D341Med (cell line): ENCODE data around the gene FRK.
"Not testable (repeated sequence)": the region's sequence is repeated elsewhere in the genome, so short reads cannot be mapped to it uniquely, and the experiment has no call there.

Experiments used
- DNase-seq: peaks from one replicate; pipeline ENCODE4 v3.0.0; 2012; ENCODE audit warnings: low spot score

FRK gene, protein sequence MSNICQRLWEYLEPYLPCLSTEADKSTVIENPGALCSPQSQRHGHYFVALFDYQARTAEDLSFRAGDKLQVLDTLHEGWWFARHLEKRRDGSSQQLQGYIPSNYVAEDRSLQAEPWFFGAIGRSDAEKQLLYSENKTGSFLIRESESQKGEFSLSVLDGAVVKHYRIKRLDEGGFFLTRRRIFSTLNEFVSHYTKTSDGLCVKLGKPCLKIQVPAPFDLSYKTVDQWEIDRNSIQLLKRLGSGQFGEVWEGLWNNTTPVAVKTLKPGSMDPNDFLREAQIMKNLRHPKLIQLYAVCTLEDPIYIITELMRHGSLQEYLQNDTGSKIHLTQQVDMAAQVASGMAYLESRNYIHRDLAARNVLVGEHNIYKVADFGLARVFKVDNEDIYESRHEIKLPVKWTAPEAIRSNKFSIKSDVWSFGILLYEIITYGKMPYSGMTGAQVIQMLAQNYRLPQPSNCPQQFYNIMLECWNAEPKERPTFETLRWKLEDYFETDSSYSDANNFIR

DNA sequence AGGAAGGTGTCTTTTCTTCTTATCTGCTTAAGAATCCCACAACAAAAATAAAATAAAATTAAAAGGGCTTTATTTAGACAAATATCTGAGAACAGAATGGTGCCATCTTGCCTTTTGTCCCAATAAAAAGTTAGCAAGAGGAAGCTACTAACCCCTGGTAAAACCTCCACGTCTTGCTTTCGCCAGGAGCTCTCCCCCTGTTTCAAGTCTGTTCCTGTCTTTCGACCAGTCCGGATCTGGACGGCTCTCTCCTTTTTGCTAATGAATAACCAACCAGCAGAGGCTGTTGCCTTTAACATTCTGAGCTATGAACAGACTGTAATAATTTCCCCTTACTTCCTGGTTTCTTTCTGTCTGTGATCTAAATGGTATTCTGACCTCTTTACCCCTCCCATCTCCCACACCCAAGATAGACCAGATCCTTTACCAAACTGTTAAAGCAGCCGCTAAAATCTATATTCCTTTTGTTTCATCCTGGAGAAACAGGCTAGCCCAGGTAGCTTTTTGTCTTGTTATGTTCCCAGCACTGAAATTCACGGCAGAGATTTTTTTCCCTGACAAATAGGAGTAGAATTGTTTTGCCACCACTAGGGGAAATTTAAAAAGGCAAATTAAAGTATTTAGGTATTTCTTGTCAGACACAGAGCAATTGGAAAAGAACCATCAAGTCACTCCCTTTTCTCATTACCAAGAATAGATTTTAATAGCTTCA lies at the start of gene FRK:
FRK (minus strand) TSS at position 320 of the 712 bp plus-strand sequence. CDS start 580 bp downstream, outside the sequence.
- no peak for DNase-seq

DNA sequence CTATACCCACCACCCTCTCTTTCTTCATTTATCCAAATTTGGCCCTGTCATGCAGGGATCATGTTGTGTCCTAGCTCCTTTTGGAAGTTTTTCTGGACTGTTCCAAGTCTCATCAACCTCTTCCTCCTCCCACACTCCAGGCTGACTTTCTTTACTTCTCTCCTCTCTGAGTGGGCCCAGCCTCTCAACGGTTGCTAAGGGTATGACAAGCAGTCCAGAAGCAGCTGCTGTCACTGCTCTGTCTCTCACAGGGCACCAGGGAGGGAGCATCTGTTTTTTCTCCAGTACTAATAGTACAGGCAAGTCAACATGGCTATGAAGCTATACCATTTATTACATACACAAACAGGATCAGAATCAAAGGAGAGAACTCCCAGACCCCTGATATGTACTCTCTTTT lies 48.1 kb upstream of the FRK start:
- no peak for DNase-seq

DNA sequence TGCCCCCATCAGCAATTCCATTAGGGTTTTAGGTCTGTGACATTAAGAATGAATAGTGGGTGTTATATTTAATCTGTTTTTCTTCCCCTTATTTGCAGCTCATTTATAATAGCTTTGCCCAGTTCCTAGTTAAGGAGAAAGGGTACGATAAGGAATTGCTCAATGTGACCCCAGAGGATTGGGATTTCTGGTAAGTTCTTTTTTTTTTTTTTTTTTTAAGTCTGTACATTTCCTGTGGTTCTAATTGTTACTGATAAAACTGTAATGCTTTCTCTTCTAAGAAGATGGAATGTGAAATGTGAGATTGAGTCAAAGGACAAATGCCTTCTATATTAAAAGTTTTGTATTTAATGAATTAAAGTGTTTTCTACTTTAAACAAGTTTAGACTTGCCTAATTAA lies 45.5 kb upstream of the FRK start:
- no peak for DNase-seq

DNA sequence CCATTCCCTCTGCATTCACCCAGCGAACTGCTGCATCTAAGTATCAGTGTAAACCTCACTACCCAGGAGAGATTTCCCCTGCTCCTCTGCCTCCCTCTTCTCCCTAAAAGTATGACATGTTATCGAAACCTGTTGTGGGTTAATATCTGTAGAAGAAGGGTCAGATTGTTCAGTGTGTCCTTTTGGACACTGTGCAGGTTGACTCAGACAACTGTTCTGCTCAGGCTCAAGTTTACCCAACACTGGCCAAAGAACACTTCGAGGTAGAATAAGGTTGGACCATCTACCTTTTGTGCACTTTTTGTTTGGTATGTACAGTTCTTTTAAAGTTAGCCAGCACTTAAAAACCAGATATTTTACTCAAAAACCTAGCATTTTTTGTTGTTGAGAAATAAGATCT lies 44.6 kb upstream of the FRK start:
- no peak for DNase-seq

DNA sequence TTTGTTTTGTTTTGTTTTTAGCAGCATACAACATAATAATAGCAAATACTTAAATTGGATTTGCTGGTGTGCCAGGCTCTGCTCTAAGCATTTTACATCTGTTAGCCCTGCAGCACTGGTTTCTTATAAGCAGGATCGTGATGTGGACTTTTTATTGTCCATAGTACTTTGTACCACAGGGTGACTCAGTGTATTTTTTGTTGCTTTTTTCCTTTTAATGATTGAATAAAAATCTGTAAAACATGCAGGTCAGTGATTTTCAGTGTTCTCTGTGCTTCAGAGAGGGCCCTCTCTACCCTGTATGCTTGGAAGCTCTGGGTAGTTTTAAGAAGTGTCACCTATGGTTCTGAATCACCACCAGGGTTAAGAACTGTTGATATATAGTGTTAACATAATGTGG lies 43.9 kb upstream of the FRK start:
- DNase-seq: no peak

DNA sequence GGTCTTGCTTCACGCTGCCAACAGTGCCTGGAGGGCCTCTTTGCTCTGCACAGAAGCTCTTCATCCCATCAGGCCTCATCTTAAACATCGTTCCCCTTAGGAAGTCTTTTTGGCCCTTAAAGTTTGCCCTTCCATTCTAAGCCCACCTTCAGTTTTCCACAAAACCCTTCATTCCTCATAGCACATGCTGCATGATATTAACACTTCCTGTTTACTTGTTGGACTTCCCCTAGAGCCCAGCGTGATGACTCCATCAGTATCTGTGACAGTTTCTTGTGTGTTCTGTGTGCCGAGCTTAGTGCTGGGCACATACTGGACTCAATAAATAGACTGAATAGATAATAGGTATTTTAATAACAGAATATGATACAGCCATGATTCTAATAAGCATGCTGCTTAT lies 42.2 kb upstream of the FRK start:
- DNase-seq: no peak

DNA sequence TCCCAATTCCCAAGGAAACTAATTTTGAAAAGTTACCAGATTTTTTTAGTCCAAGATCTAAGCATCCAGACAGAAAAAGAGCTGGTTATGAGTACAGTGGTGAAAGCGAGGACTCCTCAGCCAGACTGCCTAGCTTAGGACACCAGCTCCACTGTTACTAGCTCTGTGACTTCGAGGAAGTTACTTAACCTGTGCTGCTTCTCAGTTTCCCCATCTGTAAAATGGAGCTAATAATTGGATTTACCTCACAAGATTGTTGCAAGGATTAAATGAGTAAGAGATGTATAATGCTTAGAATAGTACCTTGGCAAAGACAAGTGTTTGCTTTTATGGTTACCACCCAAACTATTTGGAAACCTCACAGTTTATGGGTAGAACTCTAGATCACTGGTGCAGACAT lies 41.1 kb upstream of the FRK start:
- DNase-seq: no peak

DNA sequence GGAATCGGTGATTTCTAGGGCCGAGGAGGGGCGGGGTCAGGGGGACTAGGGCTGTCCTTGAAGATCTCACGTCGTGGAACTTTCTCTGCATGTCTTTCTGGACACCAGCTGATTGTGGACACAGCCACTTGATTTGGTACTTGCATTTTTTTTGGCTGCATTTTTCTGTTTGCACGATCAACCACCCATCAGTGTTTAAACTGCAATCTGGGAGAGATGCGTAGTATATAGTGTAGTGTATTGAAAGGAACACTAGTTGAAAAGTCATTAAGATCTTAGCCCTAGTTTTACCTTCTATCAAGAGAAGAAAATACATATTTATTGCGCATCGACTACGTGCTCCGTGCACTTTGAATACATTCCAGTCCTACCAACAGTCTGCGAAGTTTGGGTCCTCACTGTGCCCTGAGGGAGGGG lies 40.6 kb upstream of the FRK start:
- DNase-seq: no peak

DNA sequence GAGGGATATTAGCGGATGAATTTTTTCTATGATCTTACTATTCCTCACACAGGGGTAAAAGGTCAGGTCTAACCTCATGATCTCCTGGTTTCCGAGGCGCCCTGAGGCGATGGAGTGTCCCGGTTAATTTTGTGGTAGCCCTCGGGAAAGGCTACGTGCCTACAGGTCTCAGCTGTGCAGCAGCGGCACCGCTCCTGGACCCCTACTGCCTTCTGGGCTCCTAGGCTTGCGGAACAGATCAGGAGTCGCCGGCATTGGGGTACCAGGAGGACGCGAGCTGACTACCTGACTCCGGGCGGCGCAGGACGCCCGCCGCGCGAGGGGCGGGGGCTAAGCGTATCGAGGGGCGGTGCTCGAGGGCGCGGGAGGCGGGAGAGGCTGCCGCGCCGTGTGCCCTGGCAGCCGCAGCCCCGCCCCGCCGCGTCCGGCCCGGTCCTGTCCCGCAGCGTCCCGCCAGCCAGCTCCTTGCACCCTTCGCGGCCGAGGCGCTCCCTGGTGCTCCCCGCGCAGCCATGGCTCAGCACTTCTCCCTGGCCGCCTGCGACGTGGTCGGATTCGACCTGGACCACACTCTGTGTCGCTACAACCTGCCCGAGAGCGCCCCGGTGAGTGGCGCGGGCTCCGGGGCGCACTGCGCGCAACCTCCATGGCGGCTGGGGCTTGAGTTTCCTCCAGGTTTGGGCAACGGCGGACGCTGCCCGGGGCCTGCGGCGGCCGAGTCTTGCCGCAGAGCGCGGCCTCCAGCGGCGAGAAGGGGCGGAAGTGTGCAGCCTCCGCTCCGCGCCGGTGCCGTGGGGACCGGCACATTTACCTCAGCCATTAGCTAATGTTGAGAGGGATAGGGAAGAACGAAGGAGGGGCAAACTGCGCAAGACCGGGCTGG lies 40.0 kb upstream of the FRK start, which contains the start of gene NT5DC1:
NT5DC1 (plus strand) TSS at position 435 of the 883 bp plus-strand sequence; CDS start at position 513, 78 bp downstream.
- DNase-seq: peak; percentile 94

DNA sequence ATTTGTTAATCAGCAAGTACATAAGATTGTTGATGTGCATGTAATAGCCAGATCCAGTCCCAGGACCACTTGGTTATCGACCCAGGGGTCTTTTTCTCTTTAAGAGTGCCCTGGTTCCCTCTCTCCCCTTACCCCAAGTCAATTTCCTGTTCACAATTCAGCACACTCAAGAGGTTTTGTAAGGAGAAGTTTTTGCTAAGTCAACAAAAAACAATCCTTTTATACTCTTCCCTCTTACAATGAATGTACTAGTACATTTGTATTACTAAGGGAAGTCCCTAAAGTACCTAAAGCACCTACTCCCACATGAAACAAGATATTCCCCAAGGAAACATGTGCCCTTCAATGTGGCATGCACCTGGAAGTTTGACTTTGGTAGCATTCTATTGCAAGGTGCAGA lies 38.3 kb upstream of the FRK start:
- no peak for DNase-seq

DNA sequence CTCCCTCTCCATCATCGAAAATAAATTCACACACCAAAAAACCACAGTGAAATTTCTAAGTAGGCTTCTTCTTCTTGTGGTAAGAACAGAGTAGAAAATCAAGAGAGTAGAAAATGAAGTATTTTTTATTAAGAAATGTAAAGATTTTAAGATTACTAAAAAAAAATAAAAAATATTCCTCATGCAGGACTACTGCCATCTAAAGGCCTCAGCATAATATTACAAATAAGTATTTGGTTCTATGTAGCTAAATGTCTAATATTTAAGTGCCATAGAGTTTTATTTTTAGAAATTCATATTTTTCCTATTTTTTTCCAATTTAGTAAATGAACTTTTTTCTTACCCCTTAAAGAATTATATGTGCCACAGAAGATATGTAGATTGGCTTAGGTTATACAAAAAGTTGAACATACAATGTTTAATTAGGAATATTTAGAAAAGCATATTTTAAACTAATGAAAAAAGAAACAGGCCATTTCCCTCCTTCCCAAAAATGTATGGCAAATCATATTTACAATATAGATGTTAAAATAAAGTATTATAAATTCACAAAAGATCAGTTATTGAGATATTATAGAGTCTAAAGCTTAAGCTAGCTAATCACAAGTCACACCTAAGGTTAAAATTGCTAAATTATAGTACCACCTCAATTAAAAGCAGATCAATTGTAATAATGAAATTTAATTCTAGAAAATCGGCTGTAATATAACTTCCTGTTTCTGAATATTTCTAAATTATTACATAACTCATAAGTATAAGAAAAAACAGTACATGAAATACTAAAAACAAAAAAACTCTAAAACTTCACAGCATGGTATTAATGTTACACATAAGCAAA lies 36.5 kb upstream of the FRK start:
- DNase-seq: no peak

DNA sequence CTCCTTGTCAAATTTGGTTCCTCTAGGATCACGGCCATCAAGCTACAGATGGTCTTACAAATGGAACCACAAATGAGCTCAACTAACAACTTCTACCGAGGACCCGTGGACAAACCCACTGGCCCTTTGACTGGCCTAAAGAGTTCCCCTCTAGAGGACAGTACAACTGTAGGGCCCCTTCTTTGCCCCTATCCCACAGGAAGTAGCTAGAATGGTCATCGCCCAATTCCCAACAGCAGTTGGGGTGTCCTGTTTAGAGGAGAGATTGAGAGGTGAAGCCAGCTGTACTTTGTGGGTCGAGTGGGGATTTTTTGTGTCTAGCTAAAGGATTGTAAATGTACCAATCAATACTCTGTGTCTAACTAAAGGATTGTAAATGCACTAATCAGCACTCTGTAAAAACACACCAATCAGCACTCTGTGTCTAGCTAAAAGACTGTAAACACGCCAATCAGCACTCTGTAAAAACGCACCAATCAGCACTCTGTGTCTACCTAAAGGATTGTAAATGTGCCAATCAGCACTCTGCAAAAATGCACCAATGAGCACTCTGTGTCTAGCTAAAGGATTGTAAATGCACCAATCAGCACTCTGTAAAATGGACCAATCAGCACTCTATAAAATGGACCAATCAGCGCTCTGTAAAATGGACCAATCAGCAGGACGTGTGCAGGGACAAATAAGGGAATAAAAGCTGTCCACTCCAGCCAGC lies 35.5 kb upstream of the FRK start:
- not testable (repeated sequence) for DNase-seq

DNA sequence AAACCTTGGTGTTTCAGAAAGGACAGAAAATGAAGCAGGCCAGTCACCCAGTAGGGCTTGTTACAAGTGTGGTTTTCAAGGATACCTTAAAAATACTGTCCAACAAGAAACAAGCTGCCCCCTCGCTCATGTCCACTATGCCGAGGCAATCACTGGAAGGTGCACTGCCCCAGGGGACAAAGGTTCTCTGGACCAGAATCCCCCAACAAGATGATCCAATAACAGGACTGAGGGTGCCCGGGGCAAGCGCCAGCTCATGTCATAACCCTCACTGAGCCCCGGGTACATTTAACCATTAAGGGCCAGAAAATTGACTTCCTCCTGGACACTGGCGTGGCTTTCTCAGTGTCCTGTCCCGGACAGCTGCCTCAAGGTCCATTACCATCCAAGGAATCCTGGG lies 33.4 kb upstream of the FRK start:
- DNase-seq: no peak

DNA sequence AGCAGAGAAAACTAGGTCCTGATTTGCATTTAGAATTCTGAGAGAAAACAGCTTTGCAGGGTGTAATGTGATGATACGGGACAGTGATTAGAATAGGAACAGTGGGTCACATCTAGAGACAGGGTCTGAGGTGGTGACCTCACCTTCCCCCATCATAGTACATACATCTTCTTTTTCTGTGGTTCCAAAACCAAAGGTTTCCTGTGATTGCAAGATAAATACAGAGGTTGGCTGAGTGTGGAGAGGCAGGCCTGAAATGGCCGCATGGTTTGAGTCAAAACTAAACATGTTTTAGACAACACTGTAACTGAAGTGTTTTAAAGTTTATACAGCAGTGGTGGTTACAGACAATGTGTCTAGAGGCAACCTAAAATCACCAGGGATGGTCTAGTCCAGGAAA lies 29.6 kb upstream of the FRK start:
- DNase-seq: no peak

DNA sequence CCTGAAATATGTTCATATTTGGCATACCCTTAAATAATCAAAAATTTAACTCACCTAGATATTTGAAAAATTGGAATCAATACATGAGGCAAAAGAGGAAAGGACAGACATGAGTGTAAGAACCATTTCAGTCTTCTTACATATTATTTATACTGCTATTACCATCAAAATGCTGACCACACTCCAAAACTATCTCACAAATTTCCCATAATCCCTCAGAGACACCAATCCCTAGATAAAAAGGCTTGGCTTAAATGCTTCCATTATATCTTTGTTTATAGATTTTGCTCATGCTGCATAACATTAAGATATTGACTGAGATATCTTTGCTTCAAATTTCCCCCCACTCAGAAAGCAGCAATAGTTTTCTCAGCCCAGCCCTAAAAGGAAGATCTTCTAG lies 28.3 kb upstream of the FRK start:
- no peak for DNase-seq

DNA sequence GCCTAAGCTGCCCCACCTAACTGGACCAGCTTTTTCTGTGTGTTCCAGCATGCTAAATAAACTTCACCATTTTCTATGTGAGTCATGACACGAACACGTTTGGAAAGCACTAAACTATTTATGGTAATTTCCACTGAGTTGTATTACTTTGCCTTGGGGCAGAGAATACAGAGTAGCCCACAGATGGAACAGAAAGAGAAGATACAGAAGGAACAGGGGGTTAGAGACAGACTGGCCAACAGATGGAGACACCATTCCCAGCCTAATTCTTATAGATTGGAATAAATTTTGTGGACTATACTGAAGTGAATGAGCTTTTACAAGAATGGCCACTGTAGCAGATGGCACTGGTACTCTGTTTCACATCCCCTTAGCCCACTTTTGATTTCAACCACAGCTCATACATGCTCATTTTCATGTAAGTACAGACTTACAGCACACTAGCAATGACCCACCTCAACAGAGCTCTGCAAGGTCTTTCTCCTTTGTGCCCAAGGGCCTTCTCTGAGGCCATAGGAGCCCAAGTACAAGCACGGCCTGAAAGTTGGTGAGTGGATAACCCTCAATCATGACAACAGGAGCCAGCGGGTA lies 26.8 kb upstream of the FRK start:
- no peak for DNase-seq

DNA sequence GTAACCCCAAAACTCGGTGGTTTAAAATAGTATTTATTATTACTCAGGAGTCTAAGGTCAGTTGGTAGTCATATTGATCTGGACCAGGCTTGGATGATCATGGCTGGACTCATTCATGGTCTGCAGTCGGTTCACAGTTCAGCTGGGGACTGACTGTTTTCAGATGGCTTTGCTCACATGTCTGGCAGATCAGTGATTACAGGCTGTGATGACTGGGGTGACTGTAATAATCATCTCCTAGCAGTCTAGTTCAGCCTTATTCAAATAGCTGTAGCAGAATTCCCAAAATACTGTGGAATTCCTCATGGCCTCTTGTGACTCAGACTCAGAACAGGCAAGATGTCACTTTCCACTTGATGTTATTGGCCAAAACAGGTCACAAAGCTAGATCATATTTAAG lies 23.6 kb upstream of the FRK start:
- no peak for DNase-seq

DNA sequence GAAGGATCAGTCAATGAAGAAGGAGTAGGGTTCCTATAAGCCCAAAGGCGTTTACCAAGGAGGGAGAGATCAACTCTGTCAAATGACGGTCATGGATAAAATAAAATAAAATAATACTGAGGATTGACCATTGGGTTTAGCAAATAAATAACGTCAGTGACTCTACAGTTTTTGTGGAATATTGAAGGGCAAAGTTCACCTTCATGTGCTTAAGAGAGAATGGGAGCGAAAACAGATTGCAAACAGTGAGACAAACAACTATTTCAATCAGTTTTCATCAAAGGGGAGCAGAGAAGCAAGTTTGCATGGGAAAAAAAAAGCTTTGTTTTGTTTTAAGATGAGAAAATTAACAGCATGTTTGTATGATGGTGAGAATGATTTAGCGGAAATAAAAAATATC lies 22.4 kb upstream of the FRK start:
- no peak for DNase-seq

DNA sequence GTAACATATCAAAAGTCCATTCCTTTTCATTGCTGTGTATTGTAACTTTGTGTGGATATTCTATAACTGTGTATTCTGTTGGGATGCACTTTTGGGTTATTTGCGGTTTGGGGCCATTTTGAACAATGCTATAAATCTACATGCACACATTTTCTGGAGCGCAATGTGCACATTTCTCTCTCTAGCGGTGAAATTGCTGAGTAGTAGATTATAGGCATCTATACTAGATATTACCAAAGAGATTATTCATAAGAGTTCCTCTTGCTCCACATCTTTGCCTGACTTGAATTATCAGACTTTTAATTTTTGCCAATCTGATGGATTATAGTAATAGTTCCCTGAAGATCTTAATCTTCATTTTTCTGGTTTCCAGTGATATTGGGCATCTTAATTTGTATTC lies 18.3 kb upstream of the FRK start:
- DNase-seq: no peak

DNA sequence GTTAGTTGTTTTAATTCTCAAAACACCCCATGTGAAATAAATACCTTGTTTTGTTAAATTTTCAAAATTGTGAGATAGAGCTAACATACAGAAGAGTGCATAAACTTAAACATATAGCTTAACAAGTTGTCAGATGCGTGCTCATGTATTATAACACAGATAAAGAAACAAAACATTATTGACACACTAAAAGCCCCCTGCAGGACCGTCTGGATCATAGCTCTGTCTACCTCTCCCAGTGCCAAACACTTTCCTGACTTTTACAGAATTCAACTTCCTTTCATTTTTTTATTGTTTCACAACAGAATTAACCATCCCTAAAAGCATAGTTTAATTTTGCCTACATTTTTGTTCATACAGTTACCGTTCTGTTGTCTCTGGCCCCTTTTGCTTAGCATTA lies 17.8 kb upstream of the FRK start:
- DNase-seq: no peak
